Common myeloid progenitor, CD34-positive (primary cell): ENCODE results near the gene MLLT3.
A peak's percentile ranks its signal among the peaks of the same experiment; 100 is the strongest.

Experiments
- CTCF ChIA-PET: fragments of 350-600 bp; sonication (Branson Sonifier 250); formaldehyde crosslinking; loops from one replicate; lab custom pipeline; 2021; ENCODE audit warnings: antibody characterized with exemption; lab: Charles Lee
- POLR2A ChIA-PET: fragments of 350-600 bp; sonication (Branson Sonifier 250); formaldehyde crosslinking; loops from one replicate; lab custom pipeline; 2021; ENCODE audit warnings: antibody characterized with exemption; lab: Charles Lee
- DNase-seq, 3 donors: peaks; one replicate each; pipeline versions ENCODE4 v3.0.0 to v3.0.0-alpha.2; 2013
- H3K27ac ChIP-seq, 2 experiments: 1 replicate in 1 of 2; 2 replicates in 1 of 2; pipeline ENCODE4 v1.7.0; 2013; ENCODE audit warnings: inconsistent platforms in 2 of 2, low read length in 2 of 2, mild to moderate bottlenecking in 2 of 2, low read depth in 1 of 2, moderate library complexity in 1 of 2; ENCODE audit not compliant: severe bottlenecking in 2 of 2, insufficient read depth in 1 of 2, poor library complexity in 1 of 2
- H3K27me3 ChIP-seq, 5 experiments: replicated peaks in 2 of 5; 1 replicate in 3 of 5; 2 replicates in 2 of 5; pipeline versions ENCODE4 v1.6.1 to v1.7.0; 2013; ENCODE audit warnings: low read length in 4 of 5, mild to moderate bottlenecking in 2 of 5, moderate library complexity in 2 of 5, inconsistent platforms in 1 of 5; ENCODE audit not compliant: insufficient read depth in 5 of 5, control insufficient read depth in 4 of 5
- H3K36me3 ChIP-seq, 4 experiments: 1 replicate in 2 of 4; 2 replicates in 2 of 4; pipeline versions ENCODE4 v1.6.1 to v1.7.0; 2013; ENCODE audit warnings: low read length in 3 of 4, control low read depth in 1 of 4, mild to moderate bottlenecking in 1 of 4; ENCODE audit not compliant: control insufficient read depth in 4 of 4, insufficient read depth in 4 of 4
- H3K4me1 ChIP-seq, 4 experiments: 1 replicate in 3 of 4; 2 replicates in 1 of 4; pipeline versions ENCODE4 v1.6.1 to v1.7.1; 2013; ENCODE audit warnings: low read length in 3 of 4, mild to moderate bottlenecking in 3 of 4, control low read depth in 1 of 4, inconsistent platforms in 1 of 4, moderate library complexity in 1 of 4; ENCODE audit not compliant: control insufficient read depth in 4 of 4, insufficient read depth in 4 of 4; ENCODE audit errors: control extremely low read depth in 1 of 4
- H3K4me3 ChIP-seq, 7 experiments: 1 replicate in 4 of 7; 2 replicates in 3 of 7; pipeline versions ENCODE4 v1.5.1 to v1.7.0; 2013; ENCODE audit warnings: mild to moderate bottlenecking in 7 of 7, low read length in 6 of 7, moderate library complexity in 6 of 7, inconsistent platforms in 2 of 7, low read depth in 2 of 7, control low read depth in 1 of 7; ENCODE audit not compliant: insufficient read depth in 4 of 7, control insufficient read depth in 1 of 7; ENCODE audit errors: extremely low read depth in 1 of 7
- H3K9me3 ChIP-seq, 5 experiments: 1 replicate in 4 of 5; 2 replicates in 1 of 5; pipeline versions ENCODE4 v1.6.1 to v1.7.1; 2013; ENCODE audit warnings: low read length in 4 of 5, mild to moderate bottlenecking in 2 of 5, inconsistent platforms in 1 of 5, low read depth in 1 of 5, moderate library complexity in 1 of 5; ENCODE audit not compliant: control insufficient read depth in 4 of 5, insufficient read depth in 2 of 5; ENCODE audit errors: control extremely low read depth in 1 of 5
- WGBS: methylation state at CpG from one replicate; pipeline ENCODE4 v1.1.5; 2013; ENCODE audit not compliant: insufficient coverage; 5-methylcytosine and 5-hydroxymethylcytosine counted together

Gene MLLT3

GRCh38 chr9:20611691-20612287, 10.5 kb downstream of the MLLT3 start:
- POLR2A ChIA-PET: no interaction called here
- CTCF ChIA-PET: interaction anchor here (0.9 to 3.8 kb wide), 4 partner anchors 10 to 255 kb away, joined by 3 to 20 read pairs (median 4); partner anchors contain the start of gene MLLT3
- no peaks in the 10 kb centered on the region for H3K27me3 ChIP-seq
- no peaks in the 10 kb centered on the region for H3K36me3 ChIP-seq
- H3K27ac ChIP-seq: no peak overlapping the region
- peak; percentile 38 to 72 (median 65) for DNase-seq
- peaks cover 0 to 33% (median 10%) of the 10 kb centered on the region in 4 experiments for H3K4me1 ChIP-seq
- no peak overlapping the region for H3K4me3 ChIP-seq
- WGBS: 93% methylated on average over 3 of the region's 3 CpGs
- H3K9me3 ChIP-seq: no peaks in the 10 kb centered on the region

- peak in 1 of 3 donors; percentile 34 for DNase-seq
- WGBS: no CpG with 5 or more reads among the region's 2 CpGs
- H3K4me1 ChIP-seq: peaks cover 0 to 39% (median 15%) of the 10 kb centered on the region in 4 experiments
- CTCF ChIA-PET: interaction anchor here (1.0 to 1.8 kb wide), 5 partner anchors 9 to 250 kb away, joined by 3 to 10 read pairs (median 3); no protein-coding TSS in a partner anchor
- no peaks in the 10 kb centered on the region for H3K9me3 ChIP-seq
- no peaks in the 10 kb centered on the region for H3K36me3 ChIP-seq
- H3K27me3 ChIP-seq: no peaks in the 10 kb centered on the region
- no peak overlapping the region for H3K27ac ChIP-seq
- H3K4me3 ChIP-seq: no peak overlapping the region
- POLR2A ChIA-PET: interaction anchor here (1.1 kb wide), 1 partner anchor 8 kb away, joined by 5 read pairs; no protein-coding TSS in a partner anchor
Measured at GRCh38 chr9:20610591-20610990, 11.7 kb downstream of the MLLT3 start.

DNA sequence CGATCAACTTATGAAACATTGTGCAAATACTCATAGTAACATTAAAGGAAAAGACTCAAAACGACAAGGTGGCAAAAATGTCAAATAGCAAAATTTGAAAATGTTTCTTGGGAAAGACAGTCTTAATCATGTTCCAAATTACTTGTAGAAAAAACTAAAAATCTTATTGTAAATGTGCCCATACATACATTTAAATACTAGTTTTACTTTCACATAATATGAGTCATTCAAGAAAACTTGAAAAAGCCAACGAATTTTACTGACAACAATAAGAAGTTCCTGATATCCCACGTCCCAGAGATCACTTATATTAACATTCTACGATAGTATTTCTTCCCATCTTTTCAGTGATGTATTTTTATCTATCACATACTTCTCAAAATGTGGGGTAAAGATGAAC, 13.7 kb downstream of the MLLT3 start:
- Histone ChIP-seq H3K9me3 (no peaks in the 10 kb centered on the region), H3K4me1 (peaks cover 5 to 56% (median 23%) of the 10 kb centered on the region in 4 experiments), H3K27ac (no peak overlapping the region), H3K4me3 (no peak overlapping the region), H3K36me3 (no peaks in the 10 kb centered on the region), H3K27me3 (no peaks in the 10 kb centered on the region)
- ChIA-PET CTCF (interaction anchor here (1.2 kb wide), 1 partner anchor 15 kb away, joined by 3 read pairs; no protein-coding TSS in a partner anchor), POLR2A (no interaction called here)
- 77% methylated on average over 4 of the region's 5 CpGs for WGBS
- no peak for DNase-seq

- 17% methylated on average over 2 of the region's 2 CpGs for WGBS
- no peaks in the 10 kb centered on the region for H3K27me3 ChIP-seq
- peak in 2 of 3 donors; percentile 55 to 62 for DNase-seq
- H3K27ac ChIP-seq: no peak overlapping the region
- ChIA-PET CTCF (interaction anchor here (0.7 to 2.7 kb wide), 3 partner anchors 10 to 18 kb away, joined by 3 to 10 read pairs (median 4); no protein-coding TSS in a partner anchor), POLR2A (no interaction called here)
- H3K36me3 ChIP-seq: no peaks in the 10 kb centered on the region
- H3K9me3 ChIP-seq: no peaks in the 10 kb centered on the region
- peak overlapping the region in 1 of 7 experiments; percentile 8 for H3K4me3 ChIP-seq
- peaks cover 6 to 70% (median 30%) of the 10 kb centered on the region in 4 experiments for H3K4me1 ChIP-seq
Measured at GRCh38 chr9:20606652-20607051, 15.6 kb downstream of the MLLT3 start.

DNA sequence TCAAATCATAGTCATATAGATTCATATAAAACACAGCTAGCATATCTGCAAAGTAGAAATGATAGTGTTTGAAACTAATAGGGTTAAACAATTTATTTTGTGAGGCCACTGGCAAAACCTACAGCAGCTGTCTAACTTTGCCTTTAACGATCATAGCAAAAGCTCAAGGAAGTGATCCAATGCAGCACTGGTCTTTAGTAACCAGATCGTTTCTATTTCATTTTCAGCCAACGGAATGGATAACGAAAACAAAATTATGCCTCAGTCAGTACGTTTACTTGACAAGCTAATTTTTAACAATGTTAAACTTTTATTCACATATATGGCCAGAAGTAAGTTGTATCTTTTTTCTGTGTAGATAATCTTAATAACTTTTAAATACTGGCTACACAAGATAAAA, 17.7 kb downstream of the MLLT3 start:
- Histone ChIP-seq H3K27me3 (no peaks in the 10 kb centered on the region), H3K9me3 (no peaks in the 10 kb centered on the region), H3K4me3 (peak overlapping the region in 6 of 7 experiments; percentile 24 to 74 (median 48)), H3K4me1 (peaks cover 6 to 56% (median 26%) of the 10 kb centered on the region in 4 experiments), H3K27ac (peak overlapping the region; percentile 56 to 75), H3K36me3 (peaks cover 0 to 1% (median 0%) of the 10 kb centered on the region in 4 experiments)
- CTCF ChIA-PET: interaction anchor here (0.7 to 2.7 kb wide), 7 partner anchors 8 to 41 kb away, joined by 3 to 10 read pairs (median 4); partner anchors contain the start of gene MLLT3
- POLR2A ChIA-PET: interaction anchor here (1.0 kb wide), 1 partner anchor 17 kb away, joined by 3 read pairs; the partner anchor contains the start of gene MLLT3
- 0% methylated on average over 2 of the region's 5 CpGs for WGBS
- peak; percentile 31 to 62 (median 54) for DNase-seq

GRCh38 chr9:20603524-20604268, 18.6 kb downstream of the MLLT3 start:
- Histone ChIP-seq H3K36me3 (peaks cover 0 to 2% (median 0%) of the 10 kb centered on the region in 4 experiments), H3K27ac (no peak overlapping the region), H3K4me3 (peak overlapping the region in 1 of 7 experiments; percentile 6), H3K9me3 (no peaks in the 10 kb centered on the region), H3K4me1 (peaks cover 6 to 52% (median 26%) of the 10 kb centered on the region in 4 experiments), H3K27me3 (no peaks in the 10 kb centered on the region)
- 50% methylated on average over 1 of the region's 5 CpGs for WGBS
- POLR2A ChIA-PET: interaction anchor here (1.0 kb wide), 1 partner anchor 18 kb away, joined by 3 read pairs; the partner anchor contains the start of gene MLLT3
- no peak for DNase-seq
- CTCF ChIA-PET: interaction anchor here (0.6 to 2.7 kb wide), 3 partner anchors 8 to 99 kb away, joined by 3 to 10 read pairs (median 3); no protein-coding TSS in a partner anchor
